ENCODE measurements around the gene PVRIG. TPM values are rescaled to one million over a fixed set of nuclear protein-coding genes. Genes with fewer than 3 reads are reported as not detected.

Gene PVRIG
- total RNA-seq, 1 experiment from 2014 or later = 1.1 TPM

DNA sequence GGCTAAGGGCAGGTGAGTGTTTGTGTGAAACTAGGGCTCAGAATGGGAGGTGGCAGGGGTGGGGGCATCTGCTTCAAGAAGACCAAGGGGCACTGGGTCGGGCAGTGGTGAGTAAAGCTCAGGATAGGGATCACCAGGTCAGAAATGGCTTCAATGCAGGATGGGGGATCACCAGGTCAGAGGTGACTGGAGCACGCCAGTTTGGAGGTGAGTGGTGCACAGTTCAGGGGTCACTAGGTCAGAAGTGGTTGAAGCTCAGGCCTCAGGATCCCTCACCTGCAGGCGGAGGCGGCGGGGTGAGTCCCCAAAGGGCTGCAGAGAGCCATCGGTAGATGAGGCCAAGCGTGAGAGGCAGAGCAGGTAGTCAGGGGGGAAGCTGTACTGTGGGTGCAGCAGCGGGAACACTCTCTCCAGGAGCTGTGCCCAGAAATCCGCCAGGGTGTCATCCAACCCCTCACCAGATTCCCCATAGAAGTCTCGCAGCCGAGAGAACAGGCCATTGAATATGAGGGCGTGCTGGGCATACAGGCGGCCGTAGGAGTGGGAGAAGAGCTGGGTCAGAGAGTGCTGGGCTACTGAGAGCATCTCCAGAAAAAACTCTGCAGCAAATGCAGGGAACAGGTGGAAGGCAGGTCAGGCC is 44.3 kb upstream of the PVRIG start:
- H3K9me2 ChIP-seq (ENCODE audit: insufficient read depth) = no peaks in the 10 kb centered on the region
- H3K4me3 ChIP-seq = no peak overlapping the region
- ChIA-PET CTCF (no interaction called here), POLR2A (ENCODE audit: unreplicated experiment) (no interaction called here)
- no peak overlapping the region for H3K27ac ChIP-seq
- intact Hi-C loops (cut with micrococcal nuclease; ENCODE audit: unreplicated experiment) = no loop called here
- H2AFZ ChIP-seq = no peak overlapping the region
- H3K27me3 ChIP-seq (ENCODE audit: insufficient read depth, low read depth) = peaks cover 8% of the 10 kb centered on the region
- no peak for DNase-seq
- H3F3A ChIP-seq (ENCODE audit: insufficient read depth, low read depth) = peaks cover 2% of the 10 kb centered on the region; the same call in 1 of the 2 replicates
- BruUV-seq (replicated peaks) = no TSS peak
- 0 out of 2 replicates have a peak, but pooled peaks cover 6% of the 10 kb centered on the region for H3K4me1 ChIP-seq (replicated peaks; ENCODE audit: insufficient read depth)
- TF ChIP-seq EZH2 (IDR thresholded peaks at IDR 0.05; ENCODE audit: low read depth) = no peak
- no peak for TF ChIP-seq CTCF (conservative IDR thresholded peaks at IDR 0.05)
- H3K79me2 ChIP-seq (ENCODE audit: low read depth) = no peaks in the 10 kb centered on the region
- H4K20me1 ChIP-seq (ENCODE audit: insufficient read depth) = no peaks in the 10 kb centered on the region
- no peaks in the 10 kb centered on the region for H3K36me3 ChIP-seq (ENCODE audit: low read depth)
- no peaks in the 10 kb centered on the region for H3K9me3 ChIP-seq (ENCODE audit: insufficient read depth, low read depth)
- no peak overlapping the region for H3K4me2 ChIP-seq

DNA sequence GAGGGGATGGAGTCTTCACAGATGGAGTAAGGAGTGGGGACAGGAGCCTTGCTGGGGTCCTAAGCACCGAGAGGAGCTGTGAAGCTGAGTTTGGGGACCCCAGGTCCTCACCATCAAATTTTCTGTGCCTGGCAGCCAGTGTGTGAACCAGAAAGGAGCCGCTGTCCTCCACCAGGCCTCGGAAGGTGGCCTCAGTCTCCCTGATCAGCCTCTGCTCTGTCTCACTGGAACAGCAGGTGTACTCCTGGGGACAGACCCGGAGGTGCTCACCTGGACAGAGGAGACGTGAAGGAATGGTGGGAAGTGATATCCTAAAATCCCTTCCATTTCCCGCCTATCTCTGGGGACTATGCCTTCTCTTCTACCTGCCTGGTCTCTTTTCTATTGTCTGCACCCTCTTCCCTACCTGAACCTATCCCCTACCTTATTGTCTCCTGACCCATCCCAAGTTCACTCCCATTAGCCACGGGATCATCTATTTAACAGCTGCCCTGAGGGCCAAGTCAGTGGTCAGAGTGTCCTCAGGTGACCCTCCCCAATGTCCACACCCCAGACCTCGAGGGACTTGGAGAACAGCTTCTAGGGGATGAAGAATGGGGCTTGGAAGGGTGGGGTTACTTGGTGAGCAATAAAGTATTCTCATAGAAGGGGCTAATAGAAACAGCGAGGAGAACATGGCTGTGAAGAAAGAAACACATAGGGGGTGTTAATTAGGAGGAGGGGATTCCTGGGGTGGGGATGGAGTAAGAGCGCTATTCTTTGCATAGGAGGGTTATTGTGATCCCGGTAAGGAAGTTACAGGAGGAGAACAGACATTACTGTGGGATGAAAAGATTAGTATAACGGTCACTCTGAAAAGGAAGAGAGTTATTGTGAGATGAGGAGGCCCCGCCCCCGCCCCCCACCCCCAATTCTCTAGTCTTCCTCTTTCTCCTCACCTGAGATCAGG is 43.4 kb upstream of the PVRIG start:
- no peaks in the 10 kb centered on the region for H4K20me1 ChIP-seq (ENCODE audit: insufficient read depth)
- H3K27me3 ChIP-seq (ENCODE audit: insufficient read depth, low read depth) = no peaks in the 10 kb centered on the region; the same call in 1 of the 2 replicates
- CTCF ChIA-PET = interaction anchor here (0.5 kb wide), 1 partner anchor 45 kb away, joined by 10 read pairs; no protein-coding TSS in a partner anchor
- intact Hi-C loops (cut with micrococcal nuclease; ENCODE audit: unreplicated experiment) = no loop called here
- no peak overlapping the region for H3K27ac ChIP-seq
- BruUV-seq (replicated peaks) = TSS peak; percentile 67
- peak overlapping the region; percentile 88 for H2AFZ ChIP-seq
- H3K9me3 ChIP-seq (ENCODE audit: insufficient read depth, low read depth) = no peaks in the 10 kb centered on the region
- no peaks in the 10 kb centered on the region for H3K9me2 ChIP-seq (ENCODE audit: insufficient read depth)
- H3K36me3 ChIP-seq (ENCODE audit: low read depth) = no peaks in the 10 kb centered on the region
- 0 out of 2 replicates have a peak, but pooled peaks cover 6% of the 10 kb centered on the region for H3K4me1 ChIP-seq (replicated peaks; ENCODE audit: insufficient read depth)
- TF ChIP-seq CTCF (conservative IDR thresholded peaks at IDR 0.05) (no peak), EZH2 (IDR thresholded peaks at IDR 0.05; ENCODE audit: low read depth) (no peak)
- peak overlapping the region; percentile 100 for H3K4me2 ChIP-seq
- peaks cover 2% of the 10 kb centered on the region; the same call in 1 of the 2 replicates for H3F3A ChIP-seq (ENCODE audit: insufficient read depth, low read depth)
- no peak for DNase-seq
- H3K79me2 ChIP-seq (ENCODE audit: low read depth) = no peaks in the 10 kb centered on the region
- POLR2A ChIA-PET (ENCODE audit: unreplicated experiment) = interaction anchor here (0.6 kb wide), 3 partner anchors 28 to 504 kb away, joined by 3 to 8 read pairs (median 5); partner anchors contain the start of gene LAMTOR4
- H3K4me3 ChIP-seq = peak overlapping the region; percentile 88

Measured in PC-9 (cell line).